ENCODE data around the gene CDH23.

CDH23 gene

DNA sequence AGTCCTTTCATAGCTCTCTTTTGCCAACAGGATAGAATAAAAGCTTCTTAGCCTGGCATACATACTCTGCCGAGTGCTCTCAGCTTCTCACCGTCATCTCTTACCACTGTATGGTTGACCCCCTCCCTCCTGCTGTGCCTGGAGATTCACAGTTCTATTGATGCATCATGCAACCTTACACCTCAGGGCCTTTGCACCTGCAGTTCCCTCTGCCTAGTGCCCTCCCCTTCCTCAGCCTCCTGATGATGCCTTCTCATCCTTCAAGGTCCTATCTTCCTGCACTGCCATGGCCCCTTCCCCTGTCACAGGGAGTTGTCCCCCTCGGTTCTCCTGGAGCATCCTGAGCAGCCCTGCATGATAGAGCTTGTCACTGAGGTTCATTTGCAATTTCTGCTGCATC is 81.5 kb downstream of the CDH23 start:
- no peaks in the 10 kb centered on the region; the same call in 1 of the 2 replicates for H3K27me3 ChIP-seq (ENCODE audit: control insufficient read depth, low read length)

GRCh38 chr10:71478813-71479365 is 82.2 kb downstream of the CDH23 start:
- no peaks in the 10 kb centered on the region for H3K9me3 ChIP-seq (ENCODE audit: control insufficient read depth, insufficient read depth, low read length)
- TF ChIP-seq EZH2phosphoT487 (IDR thresholded peaks at IDR 0.05; ENCODE audit: borderline replicate concordance, low read length), result no peak
- H3K4me3 ChIP-seq (ENCODE audit: low read length), result no peak overlapping the region
- H3K27me3 ChIP-seq (ENCODE audit: control insufficient read depth, low read length), result no peaks in the 10 kb centered on the region; the same call in 1 of the 2 replicates
- H4K20me1 ChIP-seq (ENCODE audit: control insufficient read depth, insufficient read depth, low read depth, low read length), result no peaks in the 10 kb centered on the region
- peaks cover 12% of the 10 kb centered on the region for H3K4me1 ChIP-seq (ENCODE audit: control insufficient read depth, low read length)
- no peaks in the 10 kb centered on the region for H3F3A ChIP-seq (ENCODE audit: control insufficient read depth, insufficient read depth)
- H3K9me2 ChIP-seq (replicated peaks; ENCODE audit: control insufficient read depth, low read length), result no peaks in the 10 kb centered on the region
- H3K4me2 ChIP-seq (ENCODE audit: low read length), result no peak overlapping the region
- no peak overlapping the region for H3K27ac ChIP-seq (ENCODE audit: low read depth, low read length)
- H3K36me3 ChIP-seq (ENCODE audit: control insufficient read depth, low read length), result no peaks in the 10 kb centered on the region
- H3K79me2 ChIP-seq (ENCODE audit: control insufficient read depth, low read length), result no peaks in the 10 kb centered on the region

More for the DNA sequence above, 81.5 kb downstream of the CDH23 start:
- no peaks in the 10 kb centered on the region for H3K9me2 ChIP-seq (replicated peaks; ENCODE audit: control insufficient read depth, low read length)
- no peak overlapping the region for H3K4me3 ChIP-seq (ENCODE audit: low read length)
- TF ChIP-seq, protein P1, sequence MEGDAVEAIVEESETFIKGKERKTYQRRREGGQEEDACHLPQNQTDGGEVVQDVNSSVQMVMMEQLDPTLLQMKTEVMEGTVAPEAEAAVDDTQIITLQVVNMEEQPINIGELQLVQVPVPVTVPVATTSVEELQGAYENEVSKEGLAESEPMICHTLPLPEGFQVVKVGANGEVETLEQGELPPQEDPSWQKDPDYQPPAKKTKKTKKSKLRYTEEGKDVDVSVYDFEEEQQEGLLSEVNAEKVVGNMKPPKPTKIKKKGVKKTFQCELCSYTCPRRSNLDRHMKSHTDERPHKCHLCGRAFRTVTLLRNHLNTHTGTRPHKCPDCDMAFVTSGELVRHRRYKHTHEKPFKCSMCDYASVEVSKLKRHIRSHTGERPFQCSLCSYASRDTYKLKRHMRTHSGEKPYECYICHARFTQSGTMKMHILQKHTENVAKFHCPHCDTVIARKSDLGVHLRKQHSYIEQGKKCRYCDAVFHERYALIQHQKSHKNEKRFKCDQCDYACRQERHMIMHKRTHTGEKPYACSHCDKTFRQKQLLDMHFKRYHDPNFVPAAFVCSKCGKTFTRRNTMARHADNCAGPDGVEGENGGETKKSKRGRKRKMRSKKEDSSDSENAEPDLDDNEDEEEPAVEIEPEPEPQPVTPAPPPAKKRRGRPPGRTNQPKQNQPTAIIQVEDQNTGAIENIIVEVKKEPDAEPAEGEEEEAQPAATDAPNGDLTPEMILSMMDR (IDR thresholded peaks at IDR 0.05; ENCODE audit: low read depth, low read length, poor library complexity, severe bottlenecking), result no peak
- no peak for TF ChIP-seq EZH2phosphoT487 (IDR thresholded peaks at IDR 0.05; ENCODE audit: borderline replicate concordance, low read length)
- no peak overlapping the region for H3K27ac ChIP-seq (ENCODE audit: low read depth, low read length)
- H3K4me2 ChIP-seq (ENCODE audit: low read length), result no peak overlapping the region
- H3K4me1 ChIP-seq (ENCODE audit: control insufficient read depth, low read length), result peaks cover 12% of the 10 kb centered on the region
- H4K20me1 ChIP-seq (ENCODE audit: control insufficient read depth, insufficient read depth, low read depth, low read length), result no peaks in the 10 kb centered on the region
- no peaks in the 10 kb centered on the region for H3F3A ChIP-seq (ENCODE audit: control insufficient read depth, insufficient read depth)
- no peaks in the 10 kb centered on the region for H3K9me3 ChIP-seq (ENCODE audit: control insufficient read depth, insufficient read depth, low read length)
- no peaks in the 10 kb centered on the region for H3K36me3 ChIP-seq (ENCODE audit: control insufficient read depth, low read length)
- no peaks in the 10 kb centered on the region for H3K79me2 ChIP-seq (ENCODE audit: control insufficient read depth, low read length)

- no peaks in the 10 kb centered on the region for H3F3A ChIP-seq (ENCODE audit: control insufficient read depth, insufficient read depth)
- H3K27me3 ChIP-seq (ENCODE audit: control insufficient read depth, low read length), result no peaks in the 10 kb centered on the region; the same call in 1 of the 2 replicates
- H3K9me3 ChIP-seq (ENCODE audit: control insufficient read depth, insufficient read depth, low read length), result no peaks in the 10 kb centered on the region
- H3K36me3 ChIP-seq (ENCODE audit: control insufficient read depth, low read length), result no peaks in the 10 kb centered on the region
- H3K27ac ChIP-seq (ENCODE audit: low read depth, low read length), result no peak overlapping the region
- no peaks in the 10 kb centered on the region for H3K9me2 ChIP-seq (replicated peaks; ENCODE audit: control insufficient read depth, low read length)
- no peak overlapping the region for H3K4me3 ChIP-seq (ENCODE audit: low read length)
- H3K4me1 ChIP-seq (ENCODE audit: control insufficient read depth, low read length), result peaks cover 9% of the 10 kb centered on the region
- H4K20me1 ChIP-seq (ENCODE audit: control insufficient read depth, insufficient read depth, low read depth, low read length), result no peaks in the 10 kb centered on the region
- TF ChIP-seq, protein P1 (IDR thresholded peaks at IDR 0.05; ENCODE audit: low read depth, low read length, poor library complexity, severe bottlenecking), result no peak
- TF ChIP-seq EZH2phosphoT487 (IDR thresholded peaks at IDR 0.05; ENCODE audit: borderline replicate concordance, low read length), result no peak
- no peaks in the 10 kb centered on the region for H3K79me2 ChIP-seq (ENCODE audit: control insufficient read depth, low read length)
- no peak overlapping the region for H3K4me2 ChIP-seq (ENCODE audit: low read length)
These were observed 83.1 kb downstream of the CDH23 start for GRCh38 chr10:71479831-71480230.

GRCh38 chr10:71480662-71481061 is 83.9 kb downstream of the CDH23 start:
- Histone ChIP-seq H3F3A (ENCODE audit: control insufficient read depth, insufficient read depth) (no peaks in the 10 kb centered on the region), H3K36me3 (ENCODE audit: control insufficient read depth, low read length) (no peaks in the 10 kb centered on the region), H3K9me2 (replicated peaks; ENCODE audit: control insufficient read depth, low read length) (no peaks in the 10 kb centered on the region), H3K4me2 (ENCODE audit: low read length) (no peak overlapping the region), H3K79me2 (ENCODE audit: control insufficient read depth, low read length) (no peaks in the 10 kb centered on the region), H3K27me3 (ENCODE audit: control insufficient read depth, low read length) (no peaks in the 10 kb centered on the region; the same call in 1 of the 2 replicates), H4K20me1 (ENCODE audit: control insufficient read depth, insufficient read depth, low read depth, low read length) (no peaks in the 10 kb centered on the region), H3K27ac (ENCODE audit: low read depth, low read length) (no peak overlapping the region), H3K4me1 (ENCODE audit: control insufficient read depth, low read length) (peaks cover under 1% of the 10 kb centered on the region; the same call in 1 of the 2 replicates), H3K9me3 (ENCODE audit: control insufficient read depth, insufficient read depth, low read length) (no peaks in the 10 kb centered on the region), H3K4me3 (ENCODE audit: low read length) (no peak overlapping the region)
- TF ChIP-seq, protein P1 (IDR thresholded peaks at IDR 0.05; ENCODE audit: low read depth, low read length, poor library complexity, severe bottlenecking), result no peak
- no peak for TF ChIP-seq EZH2phosphoT487 (IDR thresholded peaks at IDR 0.05; ENCODE audit: borderline replicate concordance, low read length)
